ENCODE measurements around the gene CEP57L1. TPM values are rescaled to one million over a fixed set of nuclear protein-coding genes. Genes with fewer than 3 reads are reported as not detected.

CEP57L1 gene
- polyA plus RNA-seq, 3 donors = 3.4 to 5.2 (median 3.9) TPM

GRCh38 chr6:109094416-109095035, 781 bp upstream of the CEP57L1 start, which contains the start of gene SESN1:
Gene SESN1, minus strand, starts transcription at chr6:109094846. Its CDS starts 773 bp downstream, at chr6:109094073.
- H3K4me2 ChIP-seq (replicated peaks; ENCODE audit: extremely low read depth, low read length, poor library complexity, severe bottlenecking) = peak within 1 kb of the TSS; percentile 93
- H3K9me3 ChIP-seq (replicated peaks in 1 of 2; ENCODE audit: control insufficient read depth in 1 of 2, insufficient read depth in 1 of 2, low read length in 2 of 2) = no peaks in the 10 kb centered on the region
- WGBS (ENCODE audit: insufficient coverage) = under 1% methylated on average over 62 of the region's 62 CpGs
- no peaks in the 10 kb centered on the region for H3K9me3 Mint-ChIP-seq
- peak within 1 kb of the TSS; percentile 84 to 98 (median 86) for H3K4me3 ChIP-seq (replicated peaks in 1 of 3; ENCODE audit: low read depth in 2 of 3, low read length in 3 of 3)
- H3K36me3 Mint-ChIP-seq = peaks cover 2 to 9% of the 10 kb centered on the region in 2 donors
- peaks cover 72% of the 10 kb centered on the region for H3K79me2 ChIP-seq (ENCODE audit: insufficient read depth, low read length)
- TF ChIP-seq, protein P1, sequence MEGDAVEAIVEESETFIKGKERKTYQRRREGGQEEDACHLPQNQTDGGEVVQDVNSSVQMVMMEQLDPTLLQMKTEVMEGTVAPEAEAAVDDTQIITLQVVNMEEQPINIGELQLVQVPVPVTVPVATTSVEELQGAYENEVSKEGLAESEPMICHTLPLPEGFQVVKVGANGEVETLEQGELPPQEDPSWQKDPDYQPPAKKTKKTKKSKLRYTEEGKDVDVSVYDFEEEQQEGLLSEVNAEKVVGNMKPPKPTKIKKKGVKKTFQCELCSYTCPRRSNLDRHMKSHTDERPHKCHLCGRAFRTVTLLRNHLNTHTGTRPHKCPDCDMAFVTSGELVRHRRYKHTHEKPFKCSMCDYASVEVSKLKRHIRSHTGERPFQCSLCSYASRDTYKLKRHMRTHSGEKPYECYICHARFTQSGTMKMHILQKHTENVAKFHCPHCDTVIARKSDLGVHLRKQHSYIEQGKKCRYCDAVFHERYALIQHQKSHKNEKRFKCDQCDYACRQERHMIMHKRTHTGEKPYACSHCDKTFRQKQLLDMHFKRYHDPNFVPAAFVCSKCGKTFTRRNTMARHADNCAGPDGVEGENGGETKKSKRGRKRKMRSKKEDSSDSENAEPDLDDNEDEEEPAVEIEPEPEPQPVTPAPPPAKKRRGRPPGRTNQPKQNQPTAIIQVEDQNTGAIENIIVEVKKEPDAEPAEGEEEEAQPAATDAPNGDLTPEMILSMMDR (IDR thresholded peaks at IDR 0.05) = no peak
- peak within 1 kb of the TSS; percentile 93 for H2AFZ ChIP-seq (ENCODE audit: insufficient read depth, low read depth, low read length, poor library complexity, severe bottlenecking)
- H3K9ac ChIP-seq (ENCODE audit: insufficient read depth, low read length, poor library complexity, severe bottlenecking) = peak within 1 kb of the TSS; percentile 88
- H3K27me3 Mint-ChIP-seq (ENCODE audit: low read depth in 3 of 3) = peaks cover 0 to 5% (median 0%) of the 10 kb centered on the region in 3 donors
- peak within 1 kb of the TSS; percentile 94 to 95 for H3K27ac ChIP-seq (ENCODE audit: low read depth in 1 of 2, low read length in 2 of 2)
- peaks cover 26 to 47% of the 10 kb centered on the region in 2 donors for H3K4me1 ChIP-seq (ENCODE audit: control insufficient read depth in 1 of 2, insufficient read depth in 2 of 2, low read length in 2 of 2)
- peaks cover 53% of the 10 kb centered on the region for H3K4me1 Mint-ChIP-seq
- intact Hi-C loops (cut with micrococcal nuclease) = loop anchor here (5.0 to 10.0 kb wide), 6 partner anchors 278 to 1130 kb away; partner anchors contain the start of genes AK9 (in 1 of the 2), CD164 (in 1 of the 2), FIG4 (in 1 of the 2) and MICAL1 (in 1 of the 2)
- no peaks in the 10 kb centered on the region for H3K36me3 ChIP-seq (replicated peaks in 1 of 2; ENCODE audit: control insufficient read depth in 1 of 2, insufficient read depth in 2 of 2, low read length in 2 of 2)
- peak; percentile 78 to 85 (median 85) for DNase-seq
- peak within 1 kb of the TSS; percentile 99 to 100 (median 99) for H3K27ac Mint-ChIP-seq
- H3K27me3 ChIP-seq (ENCODE audit: control insufficient read depth in 2 of 2, insufficient read depth in 2 of 2, low read length in 2 of 2) = no peaks in the 10 kb centered on the region
- H3K4me3 Mint-ChIP-seq = peak within 1 kb of the TSS; percentile 94 to 99
- H4K20me1 ChIP-seq (ENCODE audit: insufficient read depth, low read length) = peaks cover 41% of the 10 kb centered on the region

- no peaks in the 10 kb centered on the region for H3K27me3 ChIP-seq (ENCODE audit: control insufficient read depth in 2 of 2, insufficient read depth in 2 of 2, low read length in 2 of 2)
- peak overlapping the region; percentile 94 to 95 for H3K27ac ChIP-seq (ENCODE audit: low read depth in 1 of 2, low read length in 2 of 2)
- H3K4me1 ChIP-seq (ENCODE audit: control insufficient read depth in 1 of 2, insufficient read depth in 2 of 2, low read length in 2 of 2) = peaks cover 26 to 41% of the 10 kb centered on the region in 2 donors
- peak overlapping the region; percentile 93 for H2AFZ ChIP-seq (ENCODE audit: insufficient read depth, low read depth, low read length, poor library complexity, severe bottlenecking)
- Mint-ChIP-seq H3K4me3 (peak overlapping the region; percentile 94 to 98), H3K27me3 (ENCODE audit: low read depth in 3 of 3) (peaks cover 0 to 5% (median 0%) of the 10 kb centered on the region in 3 donors), H3K27ac (peak overlapping the region; percentile 99 to 100 (median 99)), H3K4me1 (peaks cover 42% of the 10 kb centered on the region), H3K9me3 (no peaks in the 10 kb centered on the region), H3K36me3 (peaks cover 0 to 6% of the 10 kb centered on the region in 2 donors)
- peaks cover 29% of the 10 kb centered on the region for H4K20me1 ChIP-seq (ENCODE audit: insufficient read depth, low read length)
- intact Hi-C loops (cut with micrococcal nuclease) = loop anchor here (5.0 to 10.0 kb wide), 5 partner anchors 277 to 1131 kb away; partner anchors contain the start of genes AK9 (in 1 of the 2), CD164 (in 1 of the 2), FIG4 (in 1 of the 2) and MICAL1 (in 1 of the 2)
- H3K9me3 ChIP-seq (replicated peaks in 1 of 2; ENCODE audit: control insufficient read depth in 1 of 2, insufficient read depth in 1 of 2, low read length in 2 of 2) = no peaks in the 10 kb centered on the region
- 0% methylated on average over 7 of the region's 8 CpGs for WGBS (ENCODE audit: insufficient coverage)
- TF ChIP-seq, protein P1 (IDR thresholded peaks at IDR 0.05) = no peak
- H3K79me2 ChIP-seq (ENCODE audit: insufficient read depth, low read length) = peaks cover 65% of the 10 kb centered on the region
- H3K9ac ChIP-seq (ENCODE audit: insufficient read depth, low read length, poor library complexity, severe bottlenecking) = peak overlapping the region; percentile 88
- H3K36me3 ChIP-seq (replicated peaks in 1 of 2; ENCODE audit: control insufficient read depth in 1 of 2, insufficient read depth in 2 of 2, low read length in 2 of 2) = no peaks in the 10 kb centered on the region
- H3K4me2 ChIP-seq (replicated peaks; ENCODE audit: extremely low read depth, low read length, poor library complexity, severe bottlenecking) = peak overlapping the region; percentile 93
- no peak for DNase-seq
- peak overlapping the region; percentile 84 to 98 (median 86) for H3K4me3 ChIP-seq (replicated peaks in 1 of 3; ENCODE audit: low read depth in 2 of 3, low read length in 3 of 3)
Observed at GRCh38 chr6:109095835-109096084, 453 bp downstream of the CEP57L1 start.

Measured in CD14-positive monocyte (primary cell).